Vagina (tissue), 2 donors: ENCODE data around the gene SOD3.

Source experiments
- POLR2A ChIP-seq, 2 donors: fragments of 450-650 bp; IDR thresholded peaks; one replicate each; pipeline ENCODE4 v1.6.1; 2017; ENCODE audit warnings: antibody characterized with exemption in 2 of 2, mild to moderate bottlenecking in 2 of 2, moderate library complexity in 2 of 2
- POLR2AphosphoS5 ChIP-seq, 2 donors: sonication (generic); formaldehyde crosslinking; IDR thresholded peaks; one replicate each; pipeline ENCODE4 v1.9.0; 2017; ENCODE audit warnings: antibody characterized with exemption in 2 of 2, mild to moderate bottlenecking in 2 of 2, low read depth in 1 of 2; ENCODE audit not compliant: insufficient read depth in 1 of 2
- TF ChIP-seq, protein P1 (sequence below), 3 experiments: fragments of 450-650 bp in 2 of 3; fragments of 200-600 bp in 1 of 3; sonication (generic) in 1 of 3; IDR thresholded peaks; one replicate each; pipeline ENCODE4 v1.5.1; 2017 to 2019; ENCODE audit warnings: antibody characterized with exemption in 3 of 3, mild to moderate bottlenecking in 2 of 3, moderate library complexity in 2 of 3

DNA sequence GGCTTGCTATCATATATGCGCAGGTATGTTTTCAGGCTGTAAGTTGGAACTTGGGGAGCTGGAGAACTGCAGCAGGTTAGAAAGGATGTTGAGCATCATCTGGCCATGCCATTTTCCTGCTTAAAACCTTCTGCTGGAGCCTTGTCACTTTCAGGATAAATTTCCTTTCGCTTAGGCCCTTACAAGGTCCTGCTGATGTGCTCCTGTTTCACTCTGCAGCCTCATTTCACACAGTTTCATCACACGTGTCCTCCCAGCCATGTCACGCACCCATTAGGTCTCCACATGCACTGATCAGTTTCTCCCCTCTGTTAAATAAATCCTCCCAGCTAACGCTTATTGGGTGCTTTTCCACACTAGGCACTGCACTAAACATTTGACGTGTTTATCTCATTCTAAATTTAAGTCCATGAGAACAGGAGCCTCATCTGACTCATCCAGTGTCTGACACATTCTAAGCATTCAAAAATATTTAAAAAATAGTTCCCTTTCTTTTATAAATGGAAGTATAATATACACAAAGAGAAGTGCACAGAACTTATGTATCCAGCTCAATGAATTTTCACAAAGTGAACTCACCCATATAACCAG lies 14.5 kb downstream of the SOD3 start:
- TF ChIP-seq, protein P1, sequence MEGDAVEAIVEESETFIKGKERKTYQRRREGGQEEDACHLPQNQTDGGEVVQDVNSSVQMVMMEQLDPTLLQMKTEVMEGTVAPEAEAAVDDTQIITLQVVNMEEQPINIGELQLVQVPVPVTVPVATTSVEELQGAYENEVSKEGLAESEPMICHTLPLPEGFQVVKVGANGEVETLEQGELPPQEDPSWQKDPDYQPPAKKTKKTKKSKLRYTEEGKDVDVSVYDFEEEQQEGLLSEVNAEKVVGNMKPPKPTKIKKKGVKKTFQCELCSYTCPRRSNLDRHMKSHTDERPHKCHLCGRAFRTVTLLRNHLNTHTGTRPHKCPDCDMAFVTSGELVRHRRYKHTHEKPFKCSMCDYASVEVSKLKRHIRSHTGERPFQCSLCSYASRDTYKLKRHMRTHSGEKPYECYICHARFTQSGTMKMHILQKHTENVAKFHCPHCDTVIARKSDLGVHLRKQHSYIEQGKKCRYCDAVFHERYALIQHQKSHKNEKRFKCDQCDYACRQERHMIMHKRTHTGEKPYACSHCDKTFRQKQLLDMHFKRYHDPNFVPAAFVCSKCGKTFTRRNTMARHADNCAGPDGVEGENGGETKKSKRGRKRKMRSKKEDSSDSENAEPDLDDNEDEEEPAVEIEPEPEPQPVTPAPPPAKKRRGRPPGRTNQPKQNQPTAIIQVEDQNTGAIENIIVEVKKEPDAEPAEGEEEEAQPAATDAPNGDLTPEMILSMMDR (IDR thresholded peaks at IDR 0.05) = no peak
- no peak for TF ChIP-seq POLR2A (IDR thresholded peaks at IDR 0.05)
- TF ChIP-seq POLR2AphosphoS5 (IDR thresholded peaks at IDR 0.05; ENCODE audit: insufficient read depth in 1 of 2, low read depth in 1 of 2) = no peak
